HCT116 (cell line): ENCODE data around the gene ADAMTS4.

Source experiments
- CTCF ChIP-seq, 3 experiments: fragments of 200-600 bp in 1 of 3; sonication (generic) in 1 of 3; IDR thresholded peaks in 2 of 3; conservative IDR thresholded peaks in 1 of 3; 2 replicates each; pipeline ENCODE4 v1.5.1; 2012 to 2017; ENCODE audit warnings: low read depth in 2 of 3, low read length in 2 of 3, antibody characterized with exemption in 1 of 3, borderline replicate concordance in 1 of 3, control low read depth in 1 of 3, mild to moderate bottlenecking in 1 of 3, mixed read lengths in 1 of 3, mixed run types in 1 of 3, moderate library complexity in 1 of 3; ENCODE audit not compliant: insufficient read depth in 1 of 3
- EZH2 ChIP-seq: fragments of 200-600 bp; sonication (generic); IDR thresholded peaks from 2 replicates; pipeline ENCODE4 v1.6.1; 2017; ENCODE audit warnings: antibody characterized with exemption, mixed run types
- EZH2phosphoT487 ChIP-seq: fragments of 200-600 bp; IDR thresholded peaks from 2 replicates; pipeline ENCODE4 v1.6.1; 2018; ENCODE audit warnings: antibody characterized with exemption, borderline replicate concordance
- FOSL1 ChIP-seq: IDR thresholded peaks from 2 replicates; pipeline ENCODE4 v1.6.1; 2012; ENCODE audit warnings: low read depth
- POLR2A ChIP-seq: IDR thresholded peaks from 2 replicates; pipeline ENCODE4 v1.7.0; 2011; ENCODE audit warnings: borderline replicate concordance; ENCODE audit not compliant: insufficient read depth, insufficient read length; ENCODE audit errors: extremely low read depth
- RAD21 ChIP-seq: IDR thresholded peaks from 2 replicates; pipeline ENCODE4 v1.6.1; 2012; ENCODE audit warnings: low read depth, mild to moderate bottlenecking
- SIN3A ChIP-seq: IDR thresholded peaks from 2 replicates; pipeline ENCODE4 v1.6.1; 2012; ENCODE audit warnings: low read depth
- TCF7L2 ChIP-seq: IDR thresholded peaks from 2 replicates; pipeline ENCODE4 v1.7.0; 2011; ENCODE audit warnings: borderline replicate concordance, inconsistent platforms; ENCODE audit not compliant: insufficient read depth, insufficient read length; ENCODE audit errors: extremely low read depth
- YY1 ChIP-seq: IDR thresholded peaks from 2 replicates; pipeline ENCODE4 v1.6.1; 2011; ENCODE audit warnings: low read length, low read depth, moderate library complexity, mild to moderate bottlenecking; ENCODE audit not compliant: insufficient replicate concordance; ENCODE audit errors: extremely low read depth
- TF ChIP-seq, protein P1 (sequence below): IDR thresholded peaks from 2 replicates; pipeline ENCODE4 v1.6.1; 2012
- TF ChIP-seq, protein P2 (sequence below): IDR thresholded peaks from 2 replicates; pipeline ENCODE4 v1.6.1; 2012; ENCODE audit warnings: low read depth

- TF ChIP-seq CTCF (IDR thresholded peaks at IDR 0.05 in 2 of 3, conservative IDR thresholded peaks at IDR 0.05 in 1 of 3; ENCODE audit: borderline replicate concordance in 1 of 3, insufficient read depth in 1 of 3, low read depth in 2 of 3, low read length in 2 of 3) (no peak), SIN3A (no peak), EZH2phosphoT487 (no peak), POLR2A (no peak), EZH2 (no peak), YY1 (no peak), FOSL1 (no peak), TCF7L2 (no peak), RAD21 (no peak)
- TF ChIP-seq, protein P1, sequence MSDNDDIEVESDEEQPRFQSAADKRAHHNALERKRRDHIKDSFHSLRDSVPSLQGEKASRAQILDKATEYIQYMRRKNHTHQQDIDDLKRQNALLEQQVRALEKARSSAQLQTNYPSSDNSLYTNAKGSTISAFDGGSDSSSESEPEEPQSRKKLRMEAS: no peak
- TF ChIP-seq, protein P2, sequence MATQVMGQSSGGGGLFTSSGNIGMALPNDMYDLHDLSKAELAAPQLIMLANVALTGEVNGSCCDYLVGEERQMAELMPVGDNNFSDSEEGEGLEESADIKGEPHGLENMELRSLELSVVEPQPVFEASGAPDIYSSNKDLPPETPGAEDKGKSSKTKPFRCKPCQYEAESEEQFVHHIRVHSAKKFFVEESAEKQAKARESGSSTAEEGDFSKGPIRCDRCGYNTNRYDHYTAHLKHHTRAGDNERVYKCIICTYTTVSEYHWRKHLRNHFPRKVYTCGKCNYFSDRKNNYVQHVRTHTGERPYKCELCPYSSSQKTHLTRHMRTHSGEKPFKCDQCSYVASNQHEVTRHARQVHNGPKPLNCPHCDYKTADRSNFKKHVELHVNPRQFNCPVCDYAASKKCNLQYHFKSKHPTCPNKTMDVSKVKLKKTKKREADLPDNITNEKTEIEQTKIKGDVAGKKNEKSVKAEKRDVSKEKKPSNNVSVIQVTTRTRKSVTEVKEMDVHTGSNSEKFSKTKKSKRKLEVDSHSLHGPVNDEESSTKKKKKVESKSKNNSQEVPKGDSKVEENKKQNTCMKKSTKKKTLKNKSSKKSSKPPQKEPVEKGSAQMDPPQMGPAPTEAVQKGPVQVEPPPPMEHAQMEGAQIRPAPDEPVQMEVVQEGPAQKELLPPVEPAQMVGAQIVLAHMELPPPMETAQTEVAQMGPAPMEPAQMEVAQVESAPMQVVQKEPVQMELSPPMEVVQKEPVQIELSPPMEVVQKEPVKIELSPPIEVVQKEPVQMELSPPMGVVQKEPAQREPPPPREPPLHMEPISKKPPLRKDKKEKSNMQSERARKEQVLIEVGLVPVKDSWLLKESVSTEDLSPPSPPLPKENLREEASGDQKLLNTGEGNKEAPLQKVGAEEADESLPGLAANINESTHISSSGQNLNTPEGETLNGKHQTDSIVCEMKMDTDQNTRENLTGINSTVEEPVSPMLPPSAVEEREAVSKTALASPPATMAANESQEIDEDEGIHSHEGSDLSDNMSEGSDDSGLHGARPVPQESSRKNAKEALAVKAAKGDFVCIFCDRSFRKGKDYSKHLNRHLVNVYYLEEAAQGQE: no peak
These were observed 36.0 kb downstream of the ADAMTS4 start for GRCh38 chr1:161162806-161163205.
